MM.1S (cell line): ENCODE data around the gene AFG1L.

Experiments
- CTCF ChIP-seq: fragments of 300-600 bp; sonication (generic); IDR thresholded peaks from 2 replicates; pipeline ENCODE4 v1.5.1; 2016; ENCODE audit warnings: antibody characterized with exemption, low read length, mixed read lengths
- EZH2 ChIP-seq: fragments of 300-600 bp; sonication (generic); optimal IDR thresholded peaks from 2 replicates; pipeline ENCODE3; 2017; ENCODE audit warnings: low read depth, mild to moderate bottlenecking, antibody characterized with exemption, low read length, mixed read lengths
- EZH2phosphoT487 ChIP-seq: fragments of 300-600 bp; sonication (generic); IDR thresholded peaks from 2 replicates; pipeline ENCODE4 v1.6.1; 2018; ENCODE audit warnings: antibody characterized with exemption, low read length

- no peak for TF ChIP-seq EZH2
- no peak for TF ChIP-seq EZH2phosphoT487
- no peak for TF ChIP-seq CTCF
Measured at GRCh38 chr6:108288742-108289141, 6.1 kb upstream of the AFG1L start.
